A549 treated with Mapracorat at 1 μM for 4 hours (cell line): ENCODE measurements around the gene TMEM119. TPM values are rescaled to one million over a fixed set of nuclear protein-coding genes. Genes with fewer than 3 reads are reported as not detected.

Experiments used
- total RNA-seq: library from RNA; stranded (reverse); fragments of 200-300 nt; extraction: Qiagen RNA extraction; gene quantifications from 5 replicates; pipeline ENCODE4 v1.2.3, GENCODE V29; 2022

TMEM119 gene
- total RNA-seq = 0.06 to 0.12 TPM in 2 of 5 replicates, not detected in the others

GRCh38 chr12:108597559-108598471, at the start of gene TMEM119:
Gene TMEM119, minus strand, starts transcription at chr12:108598084. Its CDS starts 5,701 bp downstream, at chr12:108592383.

GRCh38 chr12:108633534-108634248, 35.8 kb upstream of the TMEM119 start, which contains the start of gene SELPLG:
Gene SELPLG, minus strand, starts transcription at chr12:108633894. Its CDS starts 9,587 bp downstream, at chr12:108624307.

GRCh38 chr12:108562348-108563135, 35.3 kb downstream of the TMEM119 start, which contains the start of gene ISCU:
Gene ISCU, plus strand, starts transcription at chr12:108562596. Its CDS starts 27 bp downstream, at chr12:108562623.

GRCh38 chr12:108560752-108561719, 36.8 kb downstream of the TMEM119 start, which contains the start of gene SART3:
Gene SART3, minus strand, starts transcription at chr12:108561173. Its CDS starts 19 bp downstream, at chr12:108561154.

Other genes with a start within 250 kb of the TMEM119 start
- gene FICD, start 82.8 kb downstream of the TMEM119 start, total RNA-seq = 2.2 to 3.1 TPM (median 2.8 TPM) in 5 replicates
- 38.2 to 40.5 TPM (median 40.2 TPM) in 5 replicates for gene SART3, start 36.9 kb downstream of the TMEM119 start, total RNA-seq
- gene ISCU, start 35.5 kb downstream of the TMEM119 start, total RNA-seq = 92.0 to 106 TPM (median 94.1 TPM) in 5 replicates
- gene SELPLG, start 35.8 kb upstream of the TMEM119 start, total RNA-seq = 0.81 to 1.2 TPM (median 0.89 TPM) in 5 replicates
- 162 to 204 TPM (median 169 TPM) in 5 replicates for gene CORO1C, start 133.4 kb upstream of the TMEM119 start, total RNA-seq